ENCODE results near the gene MAP3K2.

DNA sequence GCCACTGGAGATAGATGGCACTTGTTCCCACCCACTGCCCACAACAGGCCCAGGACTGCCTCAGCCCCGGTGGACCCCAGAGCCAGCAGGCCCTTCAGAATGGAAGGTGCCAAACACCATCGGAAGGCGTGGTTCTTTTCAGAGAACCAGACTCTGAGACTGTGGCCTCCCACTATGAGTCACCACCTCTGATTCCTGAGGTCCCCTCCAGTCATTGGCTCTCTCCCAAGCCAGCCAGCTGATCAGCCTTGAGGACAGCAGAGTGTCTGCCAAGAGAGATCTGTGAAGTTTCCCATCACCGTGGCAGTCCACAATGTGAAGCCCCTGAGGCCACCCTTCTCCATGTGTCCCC is 10.4 kb upstream of the MAP3K2 start:
- TF ChIP-seq, protein P1, sequence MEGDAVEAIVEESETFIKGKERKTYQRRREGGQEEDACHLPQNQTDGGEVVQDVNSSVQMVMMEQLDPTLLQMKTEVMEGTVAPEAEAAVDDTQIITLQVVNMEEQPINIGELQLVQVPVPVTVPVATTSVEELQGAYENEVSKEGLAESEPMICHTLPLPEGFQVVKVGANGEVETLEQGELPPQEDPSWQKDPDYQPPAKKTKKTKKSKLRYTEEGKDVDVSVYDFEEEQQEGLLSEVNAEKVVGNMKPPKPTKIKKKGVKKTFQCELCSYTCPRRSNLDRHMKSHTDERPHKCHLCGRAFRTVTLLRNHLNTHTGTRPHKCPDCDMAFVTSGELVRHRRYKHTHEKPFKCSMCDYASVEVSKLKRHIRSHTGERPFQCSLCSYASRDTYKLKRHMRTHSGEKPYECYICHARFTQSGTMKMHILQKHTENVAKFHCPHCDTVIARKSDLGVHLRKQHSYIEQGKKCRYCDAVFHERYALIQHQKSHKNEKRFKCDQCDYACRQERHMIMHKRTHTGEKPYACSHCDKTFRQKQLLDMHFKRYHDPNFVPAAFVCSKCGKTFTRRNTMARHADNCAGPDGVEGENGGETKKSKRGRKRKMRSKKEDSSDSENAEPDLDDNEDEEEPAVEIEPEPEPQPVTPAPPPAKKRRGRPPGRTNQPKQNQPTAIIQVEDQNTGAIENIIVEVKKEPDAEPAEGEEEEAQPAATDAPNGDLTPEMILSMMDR (tag by site-specific recombination; IDR thresholded peaks at IDR 0.05): no peak
- TF ChIP-seq ZBTB7A (tag by site-specific recombination; IDR thresholded peaks at IDR 0.05; ENCODE audit: low read depth) (no peak), ZNF121 (tag by site-specific recombination; IDR thresholded peaks at IDR 0.05) (no peak), PRDM2 (tag by site-specific recombination; IDR thresholded peaks at IDR 0.05; ENCODE audit: borderline replicate concordance) (no peak), ZNF239 (tag by site-specific recombination; IDR thresholded peaks at IDR 0.05) (no peak), ZBTB20 (tag by site-specific recombination; IDR thresholded peaks at IDR 0.05) (no peak), TCF7L2 (IDR thresholded peaks at IDR 0.05; ENCODE audit: borderline replicate concordance, low read depth, low read length) (no peak), SP3 (tag by site-specific recombination; IDR thresholded peaks at IDR 0.05) (no peak), ZNF184 (tag by site-specific recombination; IDR thresholded peaks at IDR 0.05) (no peak)
- TF ChIP-seq, protein P2, sequence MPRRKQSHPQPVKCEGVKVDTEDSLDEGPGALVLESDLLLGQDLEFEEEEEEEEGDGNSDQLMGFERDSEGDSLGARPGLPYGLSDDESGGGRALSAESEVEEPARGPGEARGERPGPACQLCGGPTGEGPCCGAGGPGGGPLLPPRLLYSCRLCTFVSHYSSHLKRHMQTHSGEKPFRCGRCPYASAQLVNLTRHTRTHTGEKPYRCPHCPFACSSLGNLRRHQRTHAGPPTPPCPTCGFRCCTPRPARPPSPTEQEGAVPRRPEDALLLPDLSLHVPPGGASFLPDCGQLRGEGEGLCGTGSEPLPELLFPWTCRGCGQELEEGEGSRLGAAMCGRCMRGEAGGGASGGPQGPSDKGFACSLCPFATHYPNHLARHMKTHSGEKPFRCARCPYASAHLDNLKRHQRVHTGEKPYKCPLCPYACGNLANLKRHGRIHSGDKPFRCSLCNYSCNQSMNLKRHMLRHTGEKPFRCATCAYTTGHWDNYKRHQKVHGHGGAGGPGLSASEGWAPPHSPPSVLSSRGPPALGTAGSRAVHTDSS (tag by site-specific recombination; IDR thresholded peaks at IDR 0.05): no peak
